GM06990 (cell line): ENCODE results near the gene RHOH.

Experiments
- DNase-seq: peaks from one replicate; pipeline ENCODE4 v3.0.0-alpha.2; 2011; ENCODE audit not compliant: insufficient read length; ENCODE audit errors: extremely low read depth
- H3K27me3 ChIP-seq: replicated peaks from 2 replicates; pipeline ENCODE4 v1.6.0; 2011; ENCODE audit warnings: low read length; ENCODE audit not compliant: control insufficient read depth, insufficient read depth
- H3K36me3 ChIP-seq: 2 replicates; pipeline ENCODE4 v1.5.1; 2011; ENCODE audit warnings: low read length; ENCODE audit not compliant: control insufficient read depth, insufficient read depth
- H3K4me3 ChIP-seq: replicated peaks from 2 replicates; pipeline ENCODE4 v1.5.1; 2011; ENCODE audit warnings: low read depth, mild to moderate bottlenecking, control low read depth, low read length
- TF ChIP-seq, protein P1 (sequence below): IDR thresholded peaks from 2 replicates; pipeline ENCODE4 v1.5.1; 2011; ENCODE audit warnings: low read length, control low read depth, mild to moderate bottlenecking, inconsistent platforms; ENCODE audit not compliant: insufficient read depth, poor library complexity, severe bottlenecking

Gene RHOH

GRCh38 chr4:40193578-40193977, 3.3 kb upstream of the RHOH start:
- no peak for DNase-seq
- TF ChIP-seq, protein P1, sequence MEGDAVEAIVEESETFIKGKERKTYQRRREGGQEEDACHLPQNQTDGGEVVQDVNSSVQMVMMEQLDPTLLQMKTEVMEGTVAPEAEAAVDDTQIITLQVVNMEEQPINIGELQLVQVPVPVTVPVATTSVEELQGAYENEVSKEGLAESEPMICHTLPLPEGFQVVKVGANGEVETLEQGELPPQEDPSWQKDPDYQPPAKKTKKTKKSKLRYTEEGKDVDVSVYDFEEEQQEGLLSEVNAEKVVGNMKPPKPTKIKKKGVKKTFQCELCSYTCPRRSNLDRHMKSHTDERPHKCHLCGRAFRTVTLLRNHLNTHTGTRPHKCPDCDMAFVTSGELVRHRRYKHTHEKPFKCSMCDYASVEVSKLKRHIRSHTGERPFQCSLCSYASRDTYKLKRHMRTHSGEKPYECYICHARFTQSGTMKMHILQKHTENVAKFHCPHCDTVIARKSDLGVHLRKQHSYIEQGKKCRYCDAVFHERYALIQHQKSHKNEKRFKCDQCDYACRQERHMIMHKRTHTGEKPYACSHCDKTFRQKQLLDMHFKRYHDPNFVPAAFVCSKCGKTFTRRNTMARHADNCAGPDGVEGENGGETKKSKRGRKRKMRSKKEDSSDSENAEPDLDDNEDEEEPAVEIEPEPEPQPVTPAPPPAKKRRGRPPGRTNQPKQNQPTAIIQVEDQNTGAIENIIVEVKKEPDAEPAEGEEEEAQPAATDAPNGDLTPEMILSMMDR: no peak
- Histone ChIP-seq H3K4me3 (peak overlapping the region; percentile 89), H3K36me3 (no peaks in the 10 kb centered on the region), H3K27me3 (no peaks in the 10 kb centered on the region)

DNA sequence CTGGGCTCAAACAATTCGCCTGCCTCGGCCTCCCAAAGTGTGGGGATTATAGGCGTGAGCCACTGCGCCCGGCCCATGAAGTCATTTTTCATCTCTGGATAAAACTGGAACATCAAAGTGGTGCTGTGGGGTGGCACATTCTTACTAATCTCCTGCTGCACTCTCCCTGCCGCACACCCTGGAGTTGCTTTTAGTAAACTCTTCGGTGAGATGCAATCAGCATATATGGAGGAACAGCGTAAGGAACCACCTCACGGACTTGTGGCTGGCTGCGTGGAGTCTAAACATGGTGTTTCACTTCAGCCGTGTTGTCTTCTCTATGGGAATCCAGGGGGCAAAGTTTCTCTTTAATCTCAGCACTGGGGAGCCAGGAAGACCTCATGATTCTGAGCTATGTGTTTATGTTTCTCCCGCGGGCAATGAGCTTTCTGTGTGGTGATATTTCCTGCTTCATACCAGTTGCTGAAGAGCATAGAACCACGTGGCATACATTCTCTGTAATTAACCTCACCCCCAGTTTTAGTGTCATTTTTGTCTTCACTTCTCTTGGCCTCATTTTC, 2.1 kb upstream of the RHOH start:
- Histone ChIP-seq H3K4me3 (peak overlapping the region; percentile 89), H3K27me3 (no peaks in the 10 kb centered on the region), H3K36me3 (no peaks in the 10 kb centered on the region)
- DNase-seq: no peak
- TF ChIP-seq, protein P1: no peak

DNA sequence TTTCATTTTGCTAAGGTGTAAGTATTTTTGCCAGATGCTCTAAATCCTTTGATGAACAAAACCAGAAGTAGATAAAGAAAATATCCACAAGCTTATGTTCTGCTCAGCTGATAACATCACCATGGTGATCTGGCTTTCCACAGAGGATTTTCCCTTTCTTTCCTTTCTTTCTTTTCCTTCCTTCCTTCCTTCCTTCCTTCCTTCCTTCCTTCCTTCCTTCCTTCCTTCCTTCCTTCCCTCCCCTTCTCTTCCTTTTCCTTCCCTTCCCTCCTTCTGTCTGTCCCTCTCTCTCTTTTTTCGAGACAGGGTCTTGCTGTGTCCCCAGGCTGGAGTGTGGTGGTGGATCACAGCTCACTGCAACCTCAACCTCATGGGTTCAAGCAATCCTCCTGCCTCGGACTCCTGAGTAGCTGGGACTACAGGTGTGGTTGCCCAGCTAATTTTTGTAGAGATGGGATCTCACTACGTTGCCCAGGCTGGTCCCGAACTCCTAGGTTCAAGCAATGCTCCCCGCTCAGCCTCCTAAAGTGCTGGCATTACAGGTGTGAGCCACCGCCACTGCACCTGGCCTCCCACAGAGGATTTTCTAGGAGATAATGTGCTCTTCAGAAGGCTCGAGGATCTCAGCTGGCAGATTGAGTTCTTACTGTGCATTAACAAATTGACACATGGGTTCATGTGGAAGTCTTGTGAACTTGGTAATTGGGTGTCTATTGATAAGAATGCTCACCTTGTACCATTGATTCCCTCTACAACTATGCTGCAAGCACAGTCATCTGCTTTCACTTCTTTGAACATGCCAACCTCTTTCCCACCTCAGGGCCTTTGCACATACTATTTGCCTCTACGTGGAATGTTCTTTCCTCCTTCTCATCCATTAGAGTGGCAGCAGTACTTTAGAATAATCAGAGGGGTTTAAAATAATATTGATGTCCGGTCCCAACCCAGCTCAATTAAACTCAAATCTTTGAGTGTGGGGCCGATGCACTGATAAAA, 1.4 kb upstream of the RHOH start:
- Histone ChIP-seq H3K27me3 (no peaks in the 10 kb centered on the region), H3K36me3 (no peaks in the 10 kb centered on the region), H3K4me3 (peak overlapping the region; percentile 89)
- DNase-seq: no peak
- TF ChIP-seq, protein P1: no peak

DNA sequence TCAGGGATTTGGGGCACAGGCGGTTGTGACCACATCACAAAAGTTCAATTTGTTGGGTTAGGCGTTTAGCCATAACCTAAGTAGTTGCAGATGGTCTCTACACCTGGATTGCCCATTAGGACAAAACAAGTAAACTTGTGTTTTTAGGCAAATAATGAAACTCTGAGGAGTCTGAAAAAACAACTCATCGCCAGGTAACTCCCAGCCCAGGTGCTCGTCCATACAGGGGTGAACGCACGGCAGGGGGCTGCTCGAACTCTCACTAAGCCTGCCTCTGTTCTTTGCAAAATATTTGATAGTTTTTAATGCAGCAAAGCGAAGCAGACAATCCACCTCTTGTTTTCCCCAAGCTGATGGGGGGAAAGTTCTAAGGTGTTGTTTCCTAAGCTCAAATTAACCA, 559 bp upstream of the RHOH start:
- Histone ChIP-seq H3K36me3 (no peaks in the 10 kb centered on the region), H3K27me3 (no peaks in the 10 kb centered on the region), H3K4me3 (peak overlapping the region; percentile 89)
- no peak for DNase-seq
- TF ChIP-seq, protein P1: no peak

DNA sequence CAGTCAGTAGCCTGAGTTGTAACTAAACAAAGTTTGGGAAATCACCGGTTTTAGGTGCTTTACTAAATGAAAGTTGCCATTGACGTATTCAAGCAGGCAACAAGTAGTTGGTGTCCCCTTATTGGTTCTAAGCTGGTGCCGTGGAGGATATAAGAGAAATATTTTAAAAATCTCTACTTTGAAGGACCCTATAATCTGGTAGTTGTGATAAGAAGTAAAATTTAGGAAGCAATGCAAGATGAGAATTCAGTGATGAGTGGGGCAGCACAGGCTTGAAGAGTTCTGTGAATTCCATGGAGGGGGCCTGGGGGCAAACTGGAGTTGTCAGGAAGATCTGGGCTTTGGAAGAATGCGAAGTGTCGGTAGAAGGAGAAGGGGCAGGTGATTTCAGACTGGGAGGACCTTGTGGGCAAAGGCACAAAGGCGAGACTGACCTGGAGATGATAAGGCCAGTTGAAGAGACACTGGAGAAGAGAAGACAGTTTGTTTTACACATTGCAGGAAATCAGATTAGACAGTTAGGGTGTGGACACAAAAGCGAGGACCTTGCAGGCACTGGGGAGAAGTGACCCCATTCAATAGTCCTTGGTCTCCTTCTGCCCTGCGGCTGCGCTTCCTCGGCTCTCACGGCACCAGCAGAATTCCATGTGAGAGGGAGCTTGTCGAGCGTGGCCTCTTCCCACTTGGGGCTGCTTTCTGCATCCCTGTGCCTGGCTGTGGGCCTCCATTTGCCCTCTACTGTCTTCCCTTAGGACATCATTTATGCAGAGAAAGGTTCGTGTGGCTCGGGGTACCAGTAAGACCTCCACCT, 1.3 kb downstream of the RHOH start:
- no peak for DNase-seq
- TF ChIP-seq, protein P1: no peak
- Histone ChIP-seq H3K4me3 (peak overlapping the region; percentile 89), H3K27me3 (no peaks in the 10 kb centered on the region), H3K36me3 (no peaks in the 10 kb centered on the region)
